ENCODE data around the gene SCAF1.

The SCAF1 gene

GRCh38 chr19:49665036-49665350 lies 23.0 kb downstream of the SCAF1 start:
- Histone ChIP-seq H3K4me1 (ENCODE audit: insufficient read depth, insufficient read length) (peaks cover 6% of the 10 kb centered on the region), H3K36me3 (ENCODE audit: insufficient read depth, insufficient read length, low read length) (peaks cover 58% of the 10 kb centered on the region), H3K9me3 (ENCODE audit: insufficient read depth, low read length) (no peaks in the 10 kb centered on the region; the same call in 1 of the 2 replicates), H3K4me3 (ENCODE audit: insufficient read length, low read depth) (peak overlapping the region; percentile 88), H3K9ac (ENCODE audit: insufficient read length, low read depth) (peak overlapping the region; percentile 97), H3K27me3 (ENCODE audit: insufficient read depth, insufficient read length) (no peaks in the 10 kb centered on the region)
- no peak for DNase-seq (ENCODE audit: low read depth, low spot score)
- TF ChIP-seq SUZ12 (IDR thresholded peaks at IDR 0.05; ENCODE audit: extremely low read depth, insufficient read depth, insufficient read length) (no peak), YY1 (IDR thresholded peaks at IDR 0.05; ENCODE audit: insufficient read depth, insufficient read length) (no peak), ZNF274 (IDR thresholded peaks at IDR 0.05; ENCODE audit: low read depth, low read length) (no peak)

- Histone ChIP-seq H3K4me3 (ENCODE audit: insufficient read length, low read depth) (peak within 1 kb of the TSS; percentile 88), H3K4me1 (ENCODE audit: insufficient read depth, insufficient read length) (peaks cover 4% of the 10 kb centered on the region), H3K36me3 (ENCODE audit: insufficient read depth, insufficient read length, low read length) (peaks cover 58% of the 10 kb centered on the region), H3K27me3 (ENCODE audit: insufficient read depth, insufficient read length) (no peaks in the 10 kb centered on the region), H3K9ac (ENCODE audit: insufficient read length, low read depth) (peak within 1 kb of the TSS; percentile 97), H3K9me3 (ENCODE audit: insufficient read depth, low read length) (no peaks in the 10 kb centered on the region)
- peak; percentile 80 for DNase-seq (ENCODE audit: low read depth, low spot score)
- no peak for TF ChIP-seq SUZ12 (IDR thresholded peaks at IDR 0.05; ENCODE audit: extremely low read depth, insufficient read depth, insufficient read length)
- no peak for TF ChIP-seq ZNF274 (IDR thresholded peaks at IDR 0.05; ENCODE audit: low read depth, low read length)
- no peak for TF ChIP-seq YY1 (IDR thresholded peaks at IDR 0.05; ENCODE audit: insufficient read depth, insufficient read length)
Observed at GRCh38 chr19:49665351-49666119, 23.5 kb downstream of the SCAF1 start, which contains the start of the genes BCL2L12 and IRF3. Gene BCL2L12 (plus strand): TSS chr19:49665933. CDS start chr19:49666693, 760 bp downstream. Gene IRF3 (minus strand): TSS chr19:49665857. CDS start chr19:49664838, 1,019 bp downstream.

GRCh38 chr19:49666120-49666444 lies 24.1 kb downstream of the SCAF1 start:
- Histone ChIP-seq H3K27me3 (ENCODE audit: insufficient read depth, insufficient read length) (no peaks in the 10 kb centered on the region), H3K4me3 (ENCODE audit: insufficient read length, low read depth) (peak overlapping the region; percentile 88), H3K4me1 (ENCODE audit: insufficient read depth, insufficient read length) (peaks cover 4% of the 10 kb centered on the region), H3K9ac (ENCODE audit: insufficient read length, low read depth) (peak overlapping the region; percentile 87), H3K9me3 (ENCODE audit: insufficient read depth, low read length) (no peaks in the 10 kb centered on the region), H3K36me3 (ENCODE audit: insufficient read depth, insufficient read length, low read length) (peaks cover 55% of the 10 kb centered on the region)
- DNase-seq (ENCODE audit: low read depth, low spot score), result no peak
- TF ChIP-seq SUZ12 (IDR thresholded peaks at IDR 0.05; ENCODE audit: extremely low read depth, insufficient read depth, insufficient read length) (no peak), ZNF274 (IDR thresholded peaks at IDR 0.05; ENCODE audit: low read depth, low read length) (no peak), YY1 (IDR thresholded peaks at IDR 0.05; ENCODE audit: insufficient read depth, insufficient read length) (no peak)

- H3K4me1 ChIP-seq (ENCODE audit: insufficient read depth, insufficient read length), result peaks cover 12% of the 10 kb centered on the region
- no peak overlapping the region for H3K4me3 ChIP-seq (ENCODE audit: insufficient read length, low read depth)
- no peak for TF ChIP-seq YY1 (IDR thresholded peaks at IDR 0.05; ENCODE audit: insufficient read depth, insufficient read length)
- no peak for DNase-seq (ENCODE audit: low read depth, low spot score)
- H3K9me3 ChIP-seq (ENCODE audit: insufficient read depth, low read length), result no peaks in the 10 kb centered on the region
- no peaks in the 10 kb centered on the region for H3K27me3 ChIP-seq (ENCODE audit: insufficient read depth, insufficient read length)
- peak overlapping the region; percentile 32 for H3K9ac ChIP-seq (ENCODE audit: insufficient read length, low read depth)
- peaks cover 47% of the 10 kb centered on the region for H3K36me3 ChIP-seq (ENCODE audit: insufficient read depth, insufficient read length, low read length)
Observed at GRCh38 chr19:49667473-49667872, 25.5 kb downstream of the SCAF1 start.

- no peak overlapping the region for H3K4me3 ChIP-seq (ENCODE audit: insufficient read length, low read depth)
- DNase-seq (ENCODE audit: low read depth, low spot score), result no peak
- peaks cover 49% of the 10 kb centered on the region for H3K36me3 ChIP-seq (ENCODE audit: insufficient read depth, insufficient read length, low read length)
- no peaks in the 10 kb centered on the region for H3K9me3 ChIP-seq (ENCODE audit: insufficient read depth, low read length)
- no peak overlapping the region for H3K9ac ChIP-seq (ENCODE audit: insufficient read length, low read depth)
- H3K4me1 ChIP-seq (ENCODE audit: insufficient read depth, insufficient read length), result peaks cover 9% of the 10 kb centered on the region
- H3K27me3 ChIP-seq (ENCODE audit: insufficient read depth, insufficient read length), result no peaks in the 10 kb centered on the region
- TF ChIP-seq SUZ12 (IDR thresholded peaks at IDR 0.05; ENCODE audit: extremely low read depth, insufficient read depth, insufficient read length) (no peak), YY1 (IDR thresholded peaks at IDR 0.05; ENCODE audit: insufficient read depth, insufficient read length) (no peak), ZNF274 (IDR thresholded peaks at IDR 0.05; ENCODE audit: low read depth, low read length) (no peak)
Observed at GRCh38 chr19:49669516-49669915, 27.5 kb downstream of the SCAF1 start.

GRCh38 chr19:49672131-49672919 lies 30.3 kb downstream of the SCAF1 start:
- Histone ChIP-seq H3K4me3 (ENCODE audit: insufficient read length, low read depth) (no peak overlapping the region), H3K36me3 (ENCODE audit: insufficient read depth, insufficient read length, low read length) (peaks cover 46% of the 10 kb centered on the region), H3K27me3 (ENCODE audit: insufficient read depth, insufficient read length) (no peaks in the 10 kb centered on the region), H3K9ac (ENCODE audit: insufficient read length, low read depth) (peak overlapping the region; percentile 67), H3K4me1 (ENCODE audit: insufficient read depth, insufficient read length) (peaks cover 8% of the 10 kb centered on the region), H3K9me3 (ENCODE audit: insufficient read depth, low read length) (no peaks in the 10 kb centered on the region)
- DNase-seq (ENCODE audit: low read depth, low spot score), result no peak
- TF ChIP-seq YY1 (IDR thresholded peaks at IDR 0.05; ENCODE audit: insufficient read depth, insufficient read length), result no peak
- TF ChIP-seq SUZ12 (IDR thresholded peaks at IDR 0.05; ENCODE audit: extremely low read depth, insufficient read depth, insufficient read length), result no peak
- no peak for TF ChIP-seq ZNF274 (IDR thresholded peaks at IDR 0.05; ENCODE audit: low read depth, low read length)

GRCh38 chr19:49676136-49676783 lies 34.3 kb downstream of the SCAF1 start:
- Histone ChIP-seq H3K27me3 (ENCODE audit: insufficient read depth, insufficient read length) (no peaks in the 10 kb centered on the region), H3K4me1 (ENCODE audit: insufficient read depth, insufficient read length) (peaks cover 11% of the 10 kb centered on the region), H3K4me3 (ENCODE audit: insufficient read length, low read depth) (peak overlapping the region; percentile 72), H3K9ac (ENCODE audit: insufficient read length, low read depth) (peak overlapping the region; percentile 86), H3K9me3 (ENCODE audit: insufficient read depth, low read length) (no peaks in the 10 kb centered on the region), H3K36me3 (ENCODE audit: insufficient read depth, insufficient read length, low read length) (peaks cover 35% of the 10 kb centered on the region)
- TF ChIP-seq ZNF274 (IDR thresholded peaks at IDR 0.05; ENCODE audit: low read depth, low read length), result no peak
- TF ChIP-seq SUZ12 (IDR thresholded peaks at IDR 0.05; ENCODE audit: extremely low read depth, insufficient read depth, insufficient read length), result no peak
- TF ChIP-seq YY1 (IDR thresholded peaks at IDR 0.05; ENCODE audit: insufficient read depth, insufficient read length), result no peak
- peak; percentile 83 for DNase-seq (ENCODE audit: low read depth, low spot score)

Measured in NT2/D1 (cell line).